C4-2B (cell line): ENCODE data around the gene GABRG3.

Source experiments
- ZFX ChIP-seq: fragments of 450-650 bp; IDR thresholded peaks from 2 replicates; pipeline ENCODE4 v1.6.1; 2017
- TF ChIP-seq, protein P1 (sequence below): fragments of 450-650 bp; conservative IDR thresholded peaks from 2 replicates; pipeline ENCODE4 v1.5.1; 2017; ENCODE audit warnings: mild to moderate bottlenecking

DNA sequence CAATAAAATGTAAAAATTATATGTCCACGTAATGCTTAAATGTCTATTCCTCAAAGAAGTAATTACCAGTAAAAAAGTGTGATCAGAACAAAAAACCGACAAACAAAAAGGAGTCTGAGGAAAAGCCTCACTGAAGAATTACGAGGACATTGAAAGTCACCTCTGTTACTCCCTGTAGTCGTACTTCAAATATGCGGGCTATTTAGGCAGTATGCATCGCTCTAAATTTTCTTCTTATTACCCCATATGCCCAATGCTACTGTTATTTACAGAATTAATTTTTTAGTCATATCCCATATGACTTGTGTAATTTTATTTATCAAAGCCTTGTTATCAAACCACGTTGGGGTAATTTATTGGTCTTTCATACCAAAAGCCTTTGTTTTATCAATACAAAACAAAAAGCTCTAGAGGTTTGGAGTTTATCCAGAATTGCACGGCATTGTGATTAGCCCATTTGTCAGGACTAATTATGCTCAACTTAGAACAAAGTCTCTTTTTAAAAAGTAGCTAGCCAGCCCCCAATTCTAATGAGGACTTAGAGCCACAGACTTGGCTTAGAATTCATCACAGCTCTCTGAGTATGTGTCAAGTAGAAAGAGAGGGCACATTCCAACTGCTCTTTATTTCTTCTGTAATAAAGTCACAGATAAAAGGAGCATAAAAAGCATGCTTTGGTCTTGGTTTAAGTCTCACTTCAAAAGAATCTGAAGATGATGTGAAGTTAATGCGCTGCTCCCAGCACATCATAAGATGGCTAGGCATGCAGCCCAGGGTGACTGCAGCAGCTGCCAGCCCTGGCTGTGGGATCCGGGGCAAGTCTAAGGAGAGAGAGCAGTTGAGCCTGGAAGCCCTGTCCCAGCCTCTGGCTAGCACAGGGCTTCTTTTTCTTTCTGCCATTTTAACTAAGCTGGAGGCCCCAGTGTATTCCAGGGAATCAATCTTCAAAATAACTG is 521.0 kb downstream of the GABRG3 start:
- TF ChIP-seq, protein P1, sequence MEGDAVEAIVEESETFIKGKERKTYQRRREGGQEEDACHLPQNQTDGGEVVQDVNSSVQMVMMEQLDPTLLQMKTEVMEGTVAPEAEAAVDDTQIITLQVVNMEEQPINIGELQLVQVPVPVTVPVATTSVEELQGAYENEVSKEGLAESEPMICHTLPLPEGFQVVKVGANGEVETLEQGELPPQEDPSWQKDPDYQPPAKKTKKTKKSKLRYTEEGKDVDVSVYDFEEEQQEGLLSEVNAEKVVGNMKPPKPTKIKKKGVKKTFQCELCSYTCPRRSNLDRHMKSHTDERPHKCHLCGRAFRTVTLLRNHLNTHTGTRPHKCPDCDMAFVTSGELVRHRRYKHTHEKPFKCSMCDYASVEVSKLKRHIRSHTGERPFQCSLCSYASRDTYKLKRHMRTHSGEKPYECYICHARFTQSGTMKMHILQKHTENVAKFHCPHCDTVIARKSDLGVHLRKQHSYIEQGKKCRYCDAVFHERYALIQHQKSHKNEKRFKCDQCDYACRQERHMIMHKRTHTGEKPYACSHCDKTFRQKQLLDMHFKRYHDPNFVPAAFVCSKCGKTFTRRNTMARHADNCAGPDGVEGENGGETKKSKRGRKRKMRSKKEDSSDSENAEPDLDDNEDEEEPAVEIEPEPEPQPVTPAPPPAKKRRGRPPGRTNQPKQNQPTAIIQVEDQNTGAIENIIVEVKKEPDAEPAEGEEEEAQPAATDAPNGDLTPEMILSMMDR, result no peak
- no peak for TF ChIP-seq ZFX
